ENCODE data around the gene PAM.

GRCh38 chr5:102933721-102934459 is 178.8 kb downstream of the PAM start:
- TF ChIP-seq CTCF (IDR thresholded peaks at IDR 0.05; ENCODE audit: insufficient read depth, low read length, poor library complexity, severe bottlenecking) (no peak), EZH2phosphoT487 (conservative IDR thresholded peaks at IDR 0.05; ENCODE audit: low read length) (no peak)
